Astrocyte of the hippocampus (primary cell): Measurements from ENCODE around the gene KRIT1.
"Not testable (repeated sequence)": the region's sequence is repeated elsewhere in the genome, so short reads cannot be mapped to it uniquely, and the experiment has no call there.

Experiments used
- DNase-seq: peaks from one replicate; pipeline ENCODE4 v3.0.0; 2011; ENCODE audit warnings: low read depth, low spot score

KRIT1 gene

GRCh38 chr7:92245487-92246359 lies at the start of gene KRIT1, which contains the start of gene ANKIB1:
Gene KRIT1 (minus strand): TSS chr7:92245914. CDS start chr7:92242135, 3,779 bp downstream.
Gene ANKIB1 (plus strand): TSS chr7:92245974. CDS start chr7:92294979, 49,005 bp downstream.
- DNase-seq: peak; percentile 91

DNA sequence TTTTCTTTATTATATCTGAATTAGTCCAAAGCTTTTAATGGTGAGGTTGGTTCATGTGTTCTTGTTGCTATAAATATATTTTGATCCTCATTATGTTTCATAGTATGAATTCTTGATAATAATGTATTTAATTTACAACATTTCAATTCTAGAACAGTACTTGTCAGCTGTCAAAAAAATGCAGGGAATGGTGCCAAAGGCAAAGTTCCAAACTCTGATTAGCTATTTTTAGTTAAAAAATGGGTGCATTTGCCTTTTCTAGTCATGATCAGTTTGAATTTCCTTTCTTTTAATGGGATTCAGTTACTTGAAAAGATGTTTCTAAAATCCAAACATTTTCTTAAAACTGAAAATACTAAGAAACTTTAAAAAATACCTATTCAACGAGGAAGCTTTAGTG lies 49.7 kb upstream of the KRIT1 start:
- no peak for DNase-seq

- DNase-seq: peak; percentile 18
Measured at GRCh38 chr7:92293896-92294590, 48.3 kb upstream of the KRIT1 start.

GRCh38 chr7:92292981-92293380 lies 47.3 kb upstream of the KRIT1 start:
- no peak for DNase-seq

DNA sequence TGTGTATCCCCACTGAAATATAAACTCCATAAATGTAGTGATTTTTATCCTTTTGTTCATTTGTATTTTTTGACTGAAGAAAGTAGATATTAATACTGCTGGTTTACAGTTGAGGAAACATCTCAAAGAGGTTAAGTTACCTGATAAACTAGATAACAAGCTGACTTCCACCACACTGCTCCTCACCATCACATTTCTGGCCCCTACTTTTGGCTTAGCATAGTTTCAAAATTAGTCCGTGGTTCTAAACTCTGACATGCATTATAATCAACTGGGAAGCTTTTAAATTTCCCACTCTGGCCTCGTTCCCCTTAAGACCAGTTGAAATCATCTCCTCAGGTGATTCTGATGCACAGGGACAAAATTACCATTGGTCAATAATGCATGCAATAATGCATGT lies 43.6 kb upstream of the KRIT1 start:
- DNase-seq: no peak

GRCh38 chr7:92282930-92283329 lies 37.2 kb upstream of the KRIT1 start:
- no peak for DNase-seq

DNA sequence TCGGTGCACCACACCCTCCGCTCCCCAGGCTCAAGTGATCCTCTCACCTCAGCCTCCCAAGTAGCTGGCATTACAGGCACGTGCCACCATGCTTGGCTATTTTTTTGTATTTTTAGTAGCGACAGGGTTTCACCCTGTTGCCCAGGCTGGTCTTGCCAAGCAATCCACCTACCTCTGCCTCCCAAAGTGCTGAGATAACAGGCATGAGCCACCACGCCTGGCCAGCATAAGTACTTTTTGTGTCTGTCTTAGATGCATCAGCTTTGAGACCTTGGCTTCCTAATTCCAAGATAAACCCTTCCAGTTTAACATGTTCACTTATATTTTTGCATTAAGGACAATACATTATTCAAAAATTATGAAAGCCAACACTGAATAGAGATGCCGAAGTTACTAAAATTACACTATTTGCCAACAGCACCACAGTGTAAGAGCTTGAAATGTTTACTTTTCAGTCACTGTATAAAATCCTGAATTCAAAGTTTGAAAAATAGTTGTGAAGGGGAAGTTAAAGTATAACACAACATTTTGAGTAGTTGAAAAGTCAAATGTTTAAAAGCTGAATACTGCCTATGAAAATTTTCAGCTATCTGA lies 36.6 kb upstream of the KRIT1 start:
- no peak for DNase-seq

DNA sequence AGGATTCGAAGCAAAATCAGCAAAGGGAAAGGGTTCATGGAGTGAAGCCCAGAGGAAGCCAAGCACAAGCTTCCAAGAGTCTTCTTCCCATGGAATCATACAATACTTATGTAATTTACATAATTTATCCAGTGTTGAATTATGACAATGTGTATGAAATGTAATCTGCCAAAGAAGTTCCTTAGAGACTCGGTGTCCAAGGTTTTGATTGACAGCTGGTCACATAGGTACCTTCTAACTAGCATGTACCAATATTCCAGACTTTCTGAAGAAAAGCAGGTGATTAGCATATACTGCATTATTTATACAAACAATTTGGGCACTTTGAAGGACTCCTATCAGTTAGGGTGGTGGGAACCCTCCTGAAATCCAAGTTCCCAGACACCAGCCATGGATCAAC lies 35.3 kb upstream of the KRIT1 start:
- no peak for DNase-seq

GRCh38 chr7:92279396-92280031 lies 33.8 kb upstream of the KRIT1 start:
- no peak for DNase-seq

- no peak for DNase-seq
Measured at GRCh38 chr7:92276460-92276864, 30.7 kb upstream of the KRIT1 start.

DNA sequence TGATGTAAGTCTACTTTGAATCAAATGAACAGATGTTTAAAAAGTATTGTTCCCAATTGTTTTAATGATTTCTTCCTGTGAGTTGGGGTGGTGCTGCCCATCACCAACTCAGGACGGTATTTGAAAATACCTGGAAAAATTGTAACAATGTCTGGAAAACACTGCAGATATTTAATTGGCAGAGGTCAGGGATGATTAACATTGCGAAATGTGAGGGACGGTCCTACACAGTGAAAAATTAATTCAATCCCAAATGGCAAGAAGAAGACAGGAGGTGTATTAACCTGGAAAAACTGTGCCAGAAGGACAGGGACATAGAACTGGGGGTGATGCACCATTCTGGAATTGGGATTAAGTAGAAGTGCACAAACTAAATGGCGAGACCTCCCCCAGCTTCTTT lies 29.6 kb upstream of the KRIT1 start:
- DNase-seq: no peak

GRCh38 chr7:92268921-92269320 lies 23.2 kb upstream of the KRIT1 start:
- no peak for DNase-seq

DNA sequence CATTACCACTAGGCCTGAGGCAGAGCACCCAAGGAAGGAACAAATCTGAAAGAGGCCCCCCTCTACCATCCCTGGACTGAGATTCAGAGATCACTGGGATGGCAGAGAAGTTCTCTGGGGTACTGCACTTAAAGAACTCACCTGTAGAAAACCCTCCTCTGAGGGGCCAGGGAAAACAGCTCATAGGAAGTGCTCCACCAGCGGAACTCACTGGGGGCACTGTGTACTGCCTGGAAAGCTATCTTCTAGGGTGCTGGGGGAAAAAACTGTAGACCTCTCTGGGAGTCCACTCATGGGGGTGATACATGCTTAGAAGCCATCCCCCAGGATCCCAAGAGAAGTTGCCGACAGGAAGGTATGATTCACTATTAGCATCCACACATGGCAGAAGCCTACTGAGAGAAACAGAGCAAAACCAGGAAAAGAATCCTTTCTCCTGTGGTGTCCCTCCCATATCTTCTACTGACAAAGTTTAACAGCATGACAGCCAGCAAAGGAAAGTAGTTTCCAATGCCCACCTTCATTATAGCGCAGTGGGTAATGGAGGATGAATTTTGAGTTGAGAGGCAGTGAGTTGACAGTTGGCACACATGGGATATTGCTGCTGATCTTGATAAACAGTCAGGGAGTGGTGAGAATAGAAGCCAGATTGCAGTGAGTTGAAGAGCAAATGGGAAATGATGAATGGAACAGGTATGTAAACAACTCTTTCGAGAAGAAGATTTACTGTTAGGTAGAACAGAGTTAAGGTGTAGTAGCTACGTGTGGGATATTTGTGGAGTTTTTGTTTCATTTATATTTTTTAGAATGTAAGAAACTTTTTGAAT lies 20.9 kb upstream of the KRIT1 start:
- DNase-seq: no peak

DNA sequence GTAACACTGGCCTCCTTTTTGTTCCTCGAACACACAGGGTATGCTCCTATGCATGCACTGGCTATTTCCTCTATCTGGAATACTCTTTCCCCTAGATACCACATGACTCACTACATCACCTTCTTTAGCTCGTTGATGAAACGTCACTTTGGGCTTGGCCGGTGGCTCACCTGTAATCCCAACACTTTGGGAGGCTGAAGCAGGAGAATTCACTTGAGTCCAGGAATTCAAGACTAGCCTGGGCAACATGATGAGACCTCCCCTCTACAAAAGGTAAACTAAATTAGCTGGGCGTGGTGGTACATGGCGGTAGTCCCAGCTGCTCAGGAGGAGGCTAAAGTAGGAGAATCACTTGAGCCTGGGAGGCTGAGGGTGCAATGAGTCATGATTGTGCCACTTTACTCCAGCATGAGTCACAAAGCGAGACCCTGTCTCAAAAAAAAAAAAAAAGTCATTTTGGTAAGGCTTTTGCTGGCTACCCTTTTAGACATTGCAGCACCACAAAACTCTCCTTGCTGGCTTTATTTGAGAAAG lies 14.6 kb upstream of the KRIT1 start:
- DNase-seq: peak; percentile 29

GRCh38 chr7:92259610-92260247 lies 14.0 kb upstream of the KRIT1 start:
- DNase-seq: no peak

DNA sequence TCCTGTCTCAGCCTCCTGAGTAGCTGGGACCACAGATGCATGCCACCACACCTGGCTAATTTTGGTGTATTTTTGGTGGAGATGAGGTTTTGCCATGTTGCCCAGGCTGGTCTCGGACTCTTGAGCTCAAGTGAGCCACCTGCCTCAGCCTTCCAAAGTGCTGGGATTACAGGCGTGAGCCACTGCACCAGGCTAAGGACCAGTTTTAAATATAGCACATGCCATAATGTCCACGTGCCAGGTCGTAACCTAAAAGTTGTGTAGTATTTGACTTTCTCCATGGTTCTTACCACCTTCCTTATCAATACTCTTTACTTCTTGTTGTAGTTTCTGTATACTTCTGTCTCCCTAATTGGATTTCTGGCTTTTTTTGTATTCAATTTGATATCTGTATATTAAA lies 13.3 kb upstream of the KRIT1 start:
- no peak for DNase-seq

DNA sequence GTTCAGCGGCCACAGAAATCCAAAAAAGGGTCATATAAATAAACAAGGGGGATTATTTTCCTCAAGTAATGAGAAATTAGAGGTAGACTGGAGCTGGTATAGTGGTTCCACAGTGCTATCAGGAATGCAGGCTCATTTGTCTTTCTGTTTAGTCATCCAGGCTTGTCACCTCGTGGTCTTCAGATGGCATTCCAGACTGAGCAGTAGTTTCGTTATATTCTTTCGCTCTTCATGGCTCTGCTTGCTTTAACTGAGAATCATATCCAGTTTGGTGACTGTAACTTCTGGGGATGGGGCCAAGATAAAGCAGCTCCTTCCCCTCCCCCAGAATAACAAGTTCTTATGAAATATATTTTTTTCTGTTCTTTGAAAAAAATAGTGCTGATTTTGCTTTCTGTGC lies 9.6 kb upstream of the KRIT1 start:
- peak; percentile 91 for DNase-seq

DNA sequence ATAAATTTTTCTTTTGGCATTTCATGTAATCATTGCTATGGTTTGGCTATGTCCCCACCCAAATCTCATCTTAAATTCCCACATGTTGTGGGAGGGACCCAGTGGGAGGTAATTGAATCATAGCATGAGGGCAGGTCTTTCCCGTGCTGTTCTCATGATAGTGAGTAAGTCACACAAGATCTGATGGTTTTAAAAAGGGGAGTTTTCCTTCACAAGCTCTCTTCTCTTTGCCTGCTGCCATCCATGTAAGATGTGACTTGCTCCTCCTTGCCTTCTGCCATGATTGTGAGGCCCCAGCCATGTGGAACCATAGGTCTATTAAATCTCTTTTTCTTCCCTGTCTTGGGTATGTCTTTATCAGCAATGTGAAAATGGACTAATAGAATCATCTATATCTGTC lies 9.1 kb upstream of the KRIT1 start:
- not testable (repeated sequence) for DNase-seq

- no peak for DNase-seq
Measured at GRCh38 chr7:92253251-92253650, 7.5 kb upstream of the KRIT1 start.

DNA sequence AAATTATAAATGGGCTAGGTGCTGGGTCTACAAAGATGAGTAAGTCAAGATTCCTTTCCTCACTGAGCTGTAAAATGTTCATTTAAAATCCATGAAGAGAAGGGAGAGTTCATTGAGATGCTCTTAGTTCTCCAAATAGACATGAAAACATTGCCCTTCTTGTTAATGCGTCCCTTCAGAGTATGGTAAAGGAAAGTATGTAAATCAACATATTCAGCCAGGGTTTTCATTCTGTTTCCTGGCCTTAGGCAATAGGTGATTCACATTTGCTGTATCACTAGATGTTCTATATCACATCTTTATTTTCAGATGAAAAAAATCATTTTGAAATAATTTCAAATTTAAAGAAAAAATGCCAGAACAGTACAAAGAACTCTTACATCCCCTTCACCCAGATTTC lies 5.5 kb upstream of the KRIT1 start:
- DNase-seq: no peak
